GM18867 (cell line): Measurements from ENCODE around the gene CORO7.

ENCODE experiments used
- ATAC-seq: cut with Tn5 transposase; IDR thresholded peaks from one replicate; pipeline ENCODE4 v1.9.1; 2021; ENCODE audit warnings: mild to moderate bottlenecking, moderate library complexity; ENCODE audit not compliant: unreplicated experiment

The CORO7 gene

DNA sequence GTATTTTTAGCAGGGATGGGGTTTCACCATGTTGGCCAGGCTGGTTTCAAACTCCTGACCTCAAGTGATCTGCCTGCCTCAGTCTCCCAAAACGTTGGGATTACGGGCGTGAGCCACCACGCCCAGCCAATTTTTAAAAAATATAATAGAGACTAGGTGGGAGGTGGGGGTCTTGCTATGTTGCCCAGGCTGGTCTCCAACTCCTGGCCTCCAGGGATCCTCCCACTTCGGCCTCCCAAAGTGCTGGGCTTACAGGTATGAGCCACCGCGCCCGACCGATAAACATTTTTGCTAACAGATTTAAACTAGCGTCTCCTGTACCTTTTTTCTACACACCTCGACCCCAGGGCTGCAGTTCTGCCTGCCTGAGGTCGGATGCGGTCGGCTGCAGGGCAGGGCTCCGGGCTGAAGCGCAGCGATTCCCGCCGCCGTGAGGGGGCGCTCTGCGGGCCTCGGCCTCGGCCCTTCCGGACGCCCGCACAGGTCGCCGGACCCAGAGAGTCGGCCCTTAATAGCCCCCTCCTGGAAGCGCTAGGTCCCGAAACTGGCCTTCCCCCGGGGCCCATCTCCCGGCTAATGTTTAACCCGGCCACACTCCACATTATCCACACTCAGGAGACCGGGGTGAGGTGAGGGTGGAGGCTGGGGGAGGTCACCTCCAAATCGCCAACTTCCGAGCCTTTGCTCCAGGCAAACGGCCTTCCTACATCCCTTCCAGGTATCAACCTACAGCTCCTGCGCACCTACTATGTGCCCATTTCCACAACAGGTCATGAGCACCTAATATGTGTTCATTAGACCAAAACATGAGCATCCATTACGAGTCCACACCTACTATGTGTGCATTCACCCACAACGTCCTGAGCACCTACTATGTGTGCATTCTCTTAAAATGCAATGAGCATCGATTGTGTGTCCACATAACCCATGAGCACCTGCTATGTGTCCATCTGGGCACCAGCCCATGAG lies 102.5 kb downstream of the CORO7 start:
- no peak for ATAC-seq

GRCh38 chr16:4309833-4310266 lies 106.5 kb downstream of the CORO7 start:
- no peak for ATAC-seq

DNA sequence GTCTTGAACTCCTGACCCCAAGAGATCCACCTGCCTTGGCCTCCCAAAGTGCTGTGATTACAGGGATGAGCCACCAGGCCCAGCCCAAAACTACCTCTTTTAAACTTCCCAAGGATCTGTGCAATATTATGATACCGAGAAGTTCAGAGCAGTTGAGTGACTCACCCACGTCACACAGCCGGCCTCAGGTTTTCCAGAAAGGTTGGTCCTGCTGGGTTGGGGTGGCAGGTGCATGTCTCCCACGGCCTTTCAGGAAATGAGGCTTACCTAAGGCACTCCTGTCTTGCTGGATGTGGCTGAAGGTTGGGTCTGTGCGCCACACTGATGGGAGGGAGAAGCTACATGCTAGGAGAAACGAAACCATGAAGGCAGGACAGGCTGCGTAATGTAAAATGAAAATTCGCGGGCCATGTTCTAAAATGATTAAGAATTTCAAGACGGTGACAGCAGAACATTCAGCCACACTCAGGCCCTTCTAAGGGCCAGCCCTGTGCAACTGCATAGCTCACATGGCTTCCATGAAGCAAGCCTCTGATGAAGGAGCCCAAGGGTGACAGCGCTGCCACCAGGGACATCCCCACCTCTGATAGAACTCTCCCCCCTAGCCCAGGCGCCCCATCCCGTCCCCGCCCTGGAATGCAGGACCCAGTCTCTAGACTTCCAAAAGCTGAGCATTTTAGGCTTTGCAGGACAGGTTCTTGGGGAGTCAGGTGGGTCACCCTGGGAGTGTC lies 107.1 kb downstream of the CORO7 start:
- no peak for ATAC-seq

DNA sequence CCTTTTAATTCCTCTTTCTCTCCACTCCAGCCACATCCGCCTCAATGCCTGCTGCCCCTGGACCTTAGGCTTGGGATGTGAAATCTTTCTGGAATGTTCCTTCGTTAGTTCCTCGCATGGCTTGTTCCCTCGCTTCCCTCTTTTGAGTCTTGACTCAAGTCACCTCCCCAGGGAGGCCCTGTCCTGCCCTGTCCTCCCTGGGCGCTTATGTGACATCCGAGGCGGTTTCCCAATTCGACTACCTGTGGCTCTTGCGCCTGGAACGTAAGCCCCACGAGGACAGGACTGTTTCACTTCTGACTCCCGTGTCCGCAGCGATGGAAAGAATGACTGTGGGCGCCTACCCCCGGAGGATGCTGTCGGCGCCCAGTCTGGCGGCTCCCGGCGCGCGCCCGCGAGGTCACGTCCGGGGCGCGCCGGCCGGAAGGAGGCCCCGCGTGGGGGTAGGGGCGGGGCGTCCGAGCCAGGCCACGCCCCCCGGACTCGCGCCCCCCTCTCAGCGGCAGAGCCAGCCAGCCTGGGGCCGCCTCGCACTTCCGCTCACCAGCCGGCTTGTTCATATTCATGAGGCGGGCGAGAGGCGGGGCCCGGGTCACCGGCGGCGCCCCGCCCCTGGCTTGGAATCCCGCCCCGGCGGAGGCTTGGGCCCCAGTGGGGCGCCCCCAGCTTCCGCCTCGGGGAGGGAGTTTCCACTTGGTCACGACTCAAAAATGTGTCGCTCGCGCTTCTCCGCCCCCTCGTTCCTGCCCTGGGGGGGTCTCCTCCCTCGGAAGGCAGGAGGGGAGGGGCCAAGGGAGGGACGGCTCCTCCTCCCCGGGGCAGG lies 109.0 kb downstream of the CORO7 start:
- ATAC-seq: peak; percentile 89

- no peak for ATAC-seq
These were observed 109.8 kb downstream of the CORO7 start for GRCh38 chr16:4306470-4307214.
